Rectal smooth muscle tissue (tissue), 1 donor: ENCODE data around the gene HTR2A.

Experiments
- H3K27ac ChIP-seq: one replicate; pipeline ENCODE4 v1.7.0; 2013; ENCODE audit warnings: low read depth, low read length, inconsistent platforms
- H3K27me3 ChIP-seq: one replicate; pipeline ENCODE4 v1.7.0; 2013; ENCODE audit warnings: low read length; ENCODE audit not compliant: control insufficient read depth, insufficient read depth
- H3K36me3 ChIP-seq: one replicate; pipeline ENCODE4 v1.7.0; 2013; ENCODE audit warnings: low read length; ENCODE audit not compliant: control insufficient read depth, insufficient read depth
- H3K4me1 ChIP-seq: one replicate; pipeline ENCODE4 v1.7.0; 2013; ENCODE audit warnings: low read length; ENCODE audit not compliant: control insufficient read depth, insufficient read depth
- H3K4me3 ChIP-seq: one replicate; pipeline ENCODE4 v1.7.0; 2013; ENCODE audit warnings: low read length
- H3K9ac ChIP-seq: one replicate; pipeline ENCODE4 v1.7.0; 2013; ENCODE audit warnings: low read length

The HTR2A gene

DNA sequence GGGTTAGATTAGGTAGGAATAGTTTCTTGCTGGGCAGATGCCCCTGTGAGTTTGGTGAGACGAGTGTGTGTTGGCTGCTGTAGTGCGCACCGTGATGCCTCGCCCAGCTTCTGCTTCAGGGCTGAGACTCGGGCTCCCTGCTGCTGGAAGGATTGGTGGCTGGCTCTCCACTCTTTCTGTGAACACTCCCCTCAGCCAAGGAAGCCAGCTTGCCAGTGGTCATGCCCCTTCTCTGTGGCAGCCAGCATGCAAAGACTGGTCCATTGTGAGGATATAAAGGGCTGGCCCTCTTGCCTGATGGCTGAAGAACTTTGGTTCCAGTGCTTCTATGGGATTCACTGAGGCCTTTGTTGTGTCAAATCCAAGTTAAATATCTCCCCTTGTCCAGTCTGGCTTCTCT is 2.9 kb upstream of the HTR2A start:
- no peaks in the 10 kb centered on the region for H3K36me3 ChIP-seq
- H3K27me3 ChIP-seq, result no peaks in the 10 kb centered on the region
- no peak overlapping the region for H3K4me3 ChIP-seq
- peaks cover 2% of the 10 kb centered on the region for H3K4me1 ChIP-seq
- H3K27ac ChIP-seq, result no peak overlapping the region
- no peak overlapping the region for H3K9ac ChIP-seq

DNA sequence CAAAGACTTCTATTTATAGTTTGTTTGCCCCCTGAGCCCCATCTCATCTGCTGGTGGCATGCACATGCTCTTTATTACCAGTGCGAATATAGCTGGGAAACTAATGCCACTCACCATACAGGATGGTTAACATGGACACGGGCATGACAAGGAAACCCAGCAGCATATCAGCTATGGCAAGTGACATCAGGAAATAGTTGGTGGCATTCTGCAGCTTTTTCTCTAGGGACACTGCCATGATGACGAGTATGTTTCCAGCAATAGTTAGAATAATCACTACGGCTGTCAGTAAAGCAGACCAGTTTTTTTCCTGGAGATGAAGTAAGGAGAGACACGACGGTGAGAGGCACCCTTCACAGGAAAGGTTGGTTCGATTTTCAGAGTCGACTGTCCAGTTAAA is 1.5 kb downstream of the HTR2A start:
- no peak overlapping the region for H3K27ac ChIP-seq
- H3K27me3 ChIP-seq, result no peaks in the 10 kb centered on the region
- peak overlapping the region; percentile 29 for H3K4me3 ChIP-seq
- no peaks in the 10 kb centered on the region for H3K36me3 ChIP-seq
- H3K4me1 ChIP-seq, result peaks cover 2% of the 10 kb centered on the region
- no peak overlapping the region for H3K9ac ChIP-seq

DNA sequence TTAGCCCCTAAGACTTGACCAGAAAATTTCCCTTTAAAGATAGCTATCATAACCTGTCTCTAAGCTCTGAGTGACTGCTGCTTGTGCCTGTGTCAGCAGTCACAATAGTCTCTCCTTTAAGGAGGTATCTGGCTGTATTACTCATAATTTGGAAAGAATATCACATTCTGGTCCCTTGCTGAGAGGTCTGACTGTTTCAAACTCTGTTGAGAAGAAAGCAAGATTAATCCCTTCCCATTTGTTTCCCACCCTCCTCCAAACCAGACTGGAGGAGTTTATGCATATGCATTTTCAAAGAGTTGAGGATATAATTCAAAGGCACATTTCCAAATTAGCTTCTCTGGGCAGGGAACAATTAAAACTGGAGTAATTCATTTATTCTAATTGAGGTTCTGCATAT is 2.3 kb downstream of the HTR2A start:
- Histone ChIP-seq H3K4me3 (peak overlapping the region; percentile 84), H3K36me3 (no peaks in the 10 kb centered on the region), H3K27ac (peak overlapping the region; percentile 45), H3K9ac (no peak overlapping the region), H3K27me3 (no peaks in the 10 kb centered on the region), H3K4me1 (peaks cover 2% of the 10 kb centered on the region)

DNA sequence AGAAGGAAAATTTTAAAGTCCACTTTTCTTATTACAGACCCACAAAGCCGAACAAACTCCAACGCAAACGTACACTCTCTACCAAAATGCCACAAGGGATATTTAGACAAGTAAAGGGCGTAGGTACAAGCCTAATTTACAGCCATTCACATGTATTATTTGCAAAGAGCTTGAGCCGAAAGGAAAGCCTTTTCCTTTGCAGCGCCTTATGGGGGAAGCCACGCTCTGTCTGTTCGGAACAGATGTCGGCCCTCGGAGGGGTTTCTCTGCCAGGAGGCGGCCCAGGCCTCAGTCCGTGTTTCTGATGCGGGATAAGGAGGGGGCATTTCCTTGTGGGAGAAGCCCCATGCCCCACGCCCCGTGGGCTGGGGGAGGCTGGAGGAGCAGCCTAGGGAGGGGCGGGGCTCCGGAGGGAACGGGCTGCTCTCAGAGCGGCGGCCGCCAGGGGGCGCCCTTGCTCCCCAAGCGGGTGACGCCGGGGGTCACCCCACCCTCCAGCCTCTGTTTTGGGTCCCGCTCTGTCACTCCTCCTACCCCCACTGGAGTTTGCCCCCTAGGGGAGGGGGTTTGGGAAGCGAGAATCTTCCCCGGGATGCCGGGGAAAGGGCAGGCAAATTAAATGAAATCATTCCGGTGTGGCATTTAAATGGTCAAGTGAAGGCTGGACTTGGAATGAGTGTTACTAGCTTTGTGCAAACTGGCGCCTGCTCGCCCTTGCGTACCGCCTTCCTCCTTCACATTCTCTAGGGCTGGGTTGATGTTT is 2.9 kb downstream of the HTR2A start:
- Histone ChIP-seq H3K27ac (peak overlapping the region; percentile 45), H3K4me3 (peak overlapping the region; percentile 84), H3K9ac (no peak overlapping the region), H3K27me3 (no peaks in the 10 kb centered on the region), H3K4me1 (peaks cover 2% of the 10 kb centered on the region), H3K36me3 (no peaks in the 10 kb centered on the region)

DNA sequence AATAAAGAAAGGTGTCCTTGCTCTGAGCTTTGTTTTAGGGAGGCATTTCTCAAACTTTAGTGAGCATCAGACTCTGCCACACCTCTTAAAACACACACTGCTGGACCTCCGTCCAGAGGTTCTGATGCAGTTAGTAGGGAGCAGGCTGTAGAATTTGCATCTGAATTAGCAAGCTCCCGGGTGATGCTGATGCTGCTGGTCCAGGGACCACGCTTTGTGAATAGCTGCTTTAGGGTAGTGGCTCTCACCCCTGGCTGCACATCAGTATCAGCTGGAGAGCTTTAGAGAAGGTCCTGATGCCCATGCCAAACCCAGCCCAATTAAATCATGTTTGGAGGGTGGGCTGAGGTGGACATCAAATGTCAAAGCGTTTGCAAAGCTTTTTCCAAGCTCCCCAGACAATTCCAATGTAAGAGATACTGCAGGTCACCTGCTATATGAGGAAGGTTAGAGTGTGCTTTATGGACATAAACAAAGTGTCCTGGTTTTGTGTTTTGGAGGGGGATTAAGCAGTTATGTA is 3.6 kb downstream of the HTR2A start:
- Histone ChIP-seq H3K9ac (no peak overlapping the region), H3K27me3 (no peaks in the 10 kb centered on the region), H3K36me3 (no peaks in the 10 kb centered on the region), H3K4me1 (peaks cover 2% of the 10 kb centered on the region), H3K4me3 (peak overlapping the region; percentile 84), H3K27ac (no peak overlapping the region)

DNA sequence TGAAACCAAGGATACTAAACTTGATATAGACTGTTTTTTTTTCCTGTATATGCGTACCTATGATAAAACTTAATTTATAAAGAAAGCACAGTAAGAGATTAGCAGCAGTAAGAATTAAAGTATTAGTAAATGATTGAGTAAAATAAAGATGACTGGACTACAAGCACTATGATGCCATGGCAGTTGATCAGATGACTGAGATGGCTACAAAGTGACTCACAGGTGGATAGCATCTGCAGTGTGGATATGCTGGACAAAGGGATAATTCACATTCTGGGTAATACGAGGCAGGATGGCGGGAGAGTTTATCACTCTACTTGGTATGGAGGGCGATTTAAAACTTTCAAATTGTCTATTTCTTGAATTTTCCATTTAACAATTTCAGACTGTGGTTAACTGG is 11.8 kb downstream of the HTR2A start:
- H3K9ac ChIP-seq, result no peak overlapping the region
- no peaks in the 10 kb centered on the region for H3K4me1 ChIP-seq
- no peaks in the 10 kb centered on the region for H3K36me3 ChIP-seq
- no peak overlapping the region for H3K4me3 ChIP-seq
- H3K27ac ChIP-seq, result no peak overlapping the region
- no peaks in the 10 kb centered on the region for H3K27me3 ChIP-seq

DNA sequence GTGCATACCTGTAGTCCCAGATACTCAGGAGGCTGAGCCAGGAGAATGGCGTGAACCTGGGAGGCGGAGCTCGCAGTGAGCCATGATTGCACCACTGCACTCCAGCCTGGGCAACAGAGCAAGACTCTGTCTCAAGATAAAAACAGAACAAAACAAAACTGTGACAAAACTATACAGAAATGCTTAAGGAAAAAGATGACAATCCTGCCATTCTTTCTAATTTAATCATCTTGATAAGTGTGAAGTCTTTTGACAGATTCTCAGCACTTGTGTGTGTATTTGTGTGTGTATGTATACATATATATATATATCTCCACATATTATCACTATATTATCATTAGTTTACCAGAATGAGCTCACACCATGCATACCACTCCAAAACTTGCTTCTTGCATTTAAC is 12.3 kb downstream of the HTR2A start:
- Histone ChIP-seq H3K4me3 (no peak overlapping the region), H3K9ac (no peak overlapping the region), H3K4me1 (no peaks in the 10 kb centered on the region), H3K36me3 (no peaks in the 10 kb centered on the region), H3K27me3 (no peaks in the 10 kb centered on the region), H3K27ac (no peak overlapping the region)

DNA sequence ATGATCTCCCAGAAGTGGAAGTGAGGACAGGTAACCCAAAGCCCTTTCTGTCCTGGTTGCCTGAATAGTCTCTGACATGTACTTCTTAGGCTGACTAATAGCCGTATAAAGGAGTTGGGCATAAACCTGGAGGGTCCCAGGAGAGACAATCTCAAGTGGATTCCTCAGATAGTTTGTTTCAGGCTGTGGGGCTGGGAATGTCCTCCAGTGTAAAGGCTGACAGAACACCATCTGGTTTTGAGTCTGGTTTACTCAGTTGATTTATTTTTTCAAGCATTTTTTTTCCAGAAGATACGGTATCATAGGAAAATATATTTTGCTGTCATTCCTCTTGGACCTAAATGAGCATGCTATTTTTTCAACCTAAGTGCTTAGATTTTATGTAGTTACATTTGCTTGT is 15.2 kb downstream of the HTR2A start:
- no peak overlapping the region for H3K27ac ChIP-seq
- H3K4me3 ChIP-seq, result no peak overlapping the region
- H3K9ac ChIP-seq, result no peak overlapping the region
- H3K36me3 ChIP-seq, result no peaks in the 10 kb centered on the region
- no peaks in the 10 kb centered on the region for H3K27me3 ChIP-seq
- no peaks in the 10 kb centered on the region for H3K4me1 ChIP-seq

DNA sequence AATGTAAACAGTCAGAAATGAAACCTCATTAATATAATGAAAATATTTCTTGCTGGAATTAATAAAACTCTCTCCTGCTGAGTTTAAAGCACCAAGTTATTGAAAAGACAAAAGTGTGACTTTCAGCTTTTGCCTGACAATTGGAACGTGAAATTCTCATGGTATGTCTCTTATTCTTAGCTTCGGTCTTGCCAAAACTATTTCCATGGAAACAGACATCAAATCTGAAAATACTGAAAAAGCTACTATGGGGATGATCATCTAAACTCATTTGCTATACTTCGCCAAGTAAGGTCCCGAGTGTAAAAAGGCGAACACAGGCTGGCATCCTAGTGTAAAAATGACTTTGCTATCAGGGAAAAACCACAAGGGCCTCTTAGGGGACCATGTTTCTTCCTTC is 22.8 kb downstream of the HTR2A start:
- Histone ChIP-seq H3K27me3 (no peaks in the 10 kb centered on the region), H3K4me1 (no peaks in the 10 kb centered on the region), H3K36me3 (no peaks in the 10 kb centered on the region), H3K27ac (no peak overlapping the region), H3K9ac (no peak overlapping the region), H3K4me3 (no peak overlapping the region)

DNA sequence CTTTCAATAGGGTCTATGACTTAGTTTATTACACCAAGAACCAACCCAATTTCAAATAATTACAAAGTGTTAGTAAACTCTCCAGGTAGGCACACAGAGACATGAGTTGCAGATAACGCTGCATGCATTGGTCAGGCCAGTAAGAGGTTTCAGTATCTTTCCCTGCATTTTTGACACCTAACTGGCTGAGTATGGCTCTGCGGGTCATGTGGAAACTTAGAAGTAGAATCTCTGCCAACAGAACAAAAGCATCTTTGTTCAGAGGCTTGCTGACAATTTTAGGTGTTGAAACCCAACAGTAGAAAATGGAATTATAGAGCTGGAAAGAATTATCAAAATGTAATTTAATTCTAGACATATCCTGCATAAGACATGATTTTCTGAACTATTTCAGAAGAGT is 25.3 kb downstream of the HTR2A start:
- H3K4me1 ChIP-seq, result no peaks in the 10 kb centered on the region
- H3K9ac ChIP-seq, result no peak overlapping the region
- H3K27ac ChIP-seq, result no peak overlapping the region
- H3K4me3 ChIP-seq, result no peak overlapping the region
- no peaks in the 10 kb centered on the region for H3K27me3 ChIP-seq
- no peaks in the 10 kb centered on the region for H3K36me3 ChIP-seq

DNA sequence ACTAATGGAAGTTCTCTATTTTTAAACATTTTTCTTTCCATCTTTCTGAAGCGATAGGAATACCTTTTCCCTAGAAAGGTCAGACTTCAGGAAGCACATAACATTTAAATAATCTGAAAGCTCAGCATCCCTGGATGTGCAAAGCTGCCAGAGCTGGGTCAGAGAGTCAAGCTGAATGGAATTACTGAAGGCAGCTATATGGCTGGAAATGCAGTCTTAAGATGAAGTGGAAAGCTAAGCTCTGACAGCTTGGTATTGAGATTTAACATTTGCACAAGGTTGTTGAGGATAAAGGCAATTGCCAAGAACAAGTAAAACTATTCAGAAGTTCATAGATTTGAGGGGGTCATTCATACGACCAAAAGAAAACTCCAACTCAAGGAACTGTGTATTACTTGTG is 28.8 kb downstream of the HTR2A start:
- no peaks in the 10 kb centered on the region for H3K36me3 ChIP-seq
- H3K9ac ChIP-seq, result no peak overlapping the region
- no peak overlapping the region for H3K27ac ChIP-seq
- H3K27me3 ChIP-seq, result no peaks in the 10 kb centered on the region
- no peak overlapping the region for H3K4me3 ChIP-seq
- H3K4me1 ChIP-seq, result no peaks in the 10 kb centered on the region

DNA sequence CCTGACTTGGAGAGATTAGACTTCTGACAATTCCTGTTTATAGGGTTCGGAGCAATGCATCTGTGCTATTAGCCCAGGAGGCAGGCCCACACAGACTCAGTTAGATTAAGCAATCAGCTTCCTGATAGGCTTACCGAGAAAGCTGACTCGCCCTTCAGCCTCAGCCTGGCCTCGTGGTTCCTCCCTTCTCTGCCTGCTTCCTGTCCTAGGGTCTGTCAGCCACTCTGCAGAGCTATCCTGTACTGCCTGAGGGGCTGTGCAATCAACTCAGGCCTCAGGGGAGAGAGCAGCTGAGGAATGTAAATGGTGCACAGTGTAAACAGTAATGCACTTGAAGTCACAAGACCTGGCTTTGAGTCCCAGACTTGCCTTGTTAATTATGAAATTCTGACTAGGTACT is 30.7 kb downstream of the HTR2A start:
- H3K4me3 ChIP-seq, result no peak overlapping the region
- no peak overlapping the region for H3K9ac ChIP-seq
- no peaks in the 10 kb centered on the region for H3K4me1 ChIP-seq
- no peaks in the 10 kb centered on the region for H3K27me3 ChIP-seq
- no peak overlapping the region for H3K27ac ChIP-seq
- H3K36me3 ChIP-seq, result no peaks in the 10 kb centered on the region

DNA sequence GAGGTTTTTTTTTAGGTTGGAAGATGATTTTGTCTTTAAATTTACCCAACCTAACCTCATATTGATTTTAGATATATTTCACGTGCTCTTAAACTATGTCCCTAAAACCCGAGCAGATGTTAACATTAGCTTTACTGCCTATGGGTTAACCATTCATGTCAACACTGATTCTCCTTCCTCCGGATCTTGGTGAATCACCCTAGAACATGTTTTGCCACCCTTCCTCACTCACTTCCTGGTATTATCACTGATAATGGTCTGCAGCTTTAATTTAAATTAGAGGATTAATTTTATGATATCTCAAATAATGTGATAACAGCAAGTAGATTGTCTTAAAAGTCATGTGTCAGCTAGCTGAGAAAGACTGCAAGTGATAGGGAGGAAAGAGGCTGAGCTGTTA is 31.9 kb downstream of the HTR2A start:
- Histone ChIP-seq H3K36me3 (no peaks in the 10 kb centered on the region), H3K9ac (no peak overlapping the region), H3K4me1 (no peaks in the 10 kb centered on the region), H3K27me3 (no peaks in the 10 kb centered on the region), H3K27ac (no peak overlapping the region), H3K4me3 (no peak overlapping the region)
